GM10847 (cell line): Measurements from ENCODE around the gene AGBL4.

Experiments used
- POLR2A ChIP-seq: IDR thresholded peaks from 2 replicates; pipeline ENCODE4 v1.6.1; 2011; ENCODE audit not compliant: insufficient read length; ENCODE audit errors: extremely low read depth

The AGBL4 gene

GRCh38 chr1:49297783-49298182 lies 726.0 kb downstream of the AGBL4 start:
- no peak for TF ChIP-seq POLR2A

GRCh38 chr1:49294539-49294938 lies 729.2 kb downstream of the AGBL4 start:
- no peak for TF ChIP-seq POLR2A

- no peak for TF ChIP-seq POLR2A
Measured at GRCh38 chr1:49293016-49293415, 730.7 kb downstream of the AGBL4 start.

- TF ChIP-seq POLR2A: no peak
Measured at GRCh38 chr1:49252917-49253316, 770.8 kb downstream of the AGBL4 start.

- TF ChIP-seq POLR2A: no peak
Measured at GRCh38 chr1:49251019-49251784, 772.6 kb downstream of the AGBL4 start.

GRCh38 chr1:49240709-49241221 lies 783.0 kb downstream of the AGBL4 start:
- TF ChIP-seq POLR2A: no peak

GRCh38 chr1:49234988-49235387 lies 788.8 kb downstream of the AGBL4 start:
- TF ChIP-seq POLR2A: no peak

- TF ChIP-seq POLR2A: no peak
Measured at GRCh38 chr1:49229555-49229954, 794.2 kb downstream of the AGBL4 start.

GRCh38 chr1:49226758-49227157 lies 797.0 kb downstream of the AGBL4 start:
- no peak for TF ChIP-seq POLR2A

GRCh38 chr1:49225464-49225863 lies 798.3 kb downstream of the AGBL4 start:
- TF ChIP-seq POLR2A: no peak

GRCh38 chr1:49213301-49213700 lies 810.5 kb downstream of the AGBL4 start:
- no peak for TF ChIP-seq POLR2A

- no peak for TF ChIP-seq POLR2A
Measured at GRCh38 chr1:49208712-49209111, 815.0 kb downstream of the AGBL4 start.

- TF ChIP-seq POLR2A: no peak
Measured at GRCh38 chr1:49204720-49205119, 819.0 kb downstream of the AGBL4 start.

- no peak for TF ChIP-seq POLR2A
Measured at GRCh38 chr1:49200738-49201137, 823.0 kb downstream of the AGBL4 start.

- no peak for TF ChIP-seq POLR2A
Measured at GRCh38 chr1:49199564-49199963, 824.2 kb downstream of the AGBL4 start.

- no peak for TF ChIP-seq POLR2A
Measured at GRCh38 chr1:49197081-49197480, 826.7 kb downstream of the AGBL4 start.

GRCh38 chr1:49190138-49190537 lies 833.6 kb downstream of the AGBL4 start:
- TF ChIP-seq POLR2A: no peak
